GOT3 (cell line): ENCODE data around the gene SPX.

Experiments used
- DNase-seq: peaks from one replicate; lab custom pipeline; 2025; ENCODE audit warnings: mixed read lengths; lab: John Stamatoyannopoulos, UW

Gene SPX

GRCh38 chr12:21580748-21581516 lies 54.8 kb downstream of the SPX start:
- DNase-seq, result no peak
